HG03439 (cell line): ENCODE data around the gene OXA1L.
"Not testable (repeated sequence)": the region's sequence is repeated elsewhere in the genome, so short reads cannot be mapped to it uniquely, and the experiment has no call there.

Experiments
- ATAC-seq: cut with Tn5 transposase; IDR thresholded peaks from one replicate; pipeline ENCODE4 v1.9.1; 2021; ENCODE audit warnings: mild to moderate bottlenecking, moderate library complexity; ENCODE audit not compliant: unreplicated experiment

OXA1L gene

GRCh38 chr14:22768947-22769346, 2.5 kb downstream of the OXA1L start:
- ATAC-seq = no peak

DNA sequence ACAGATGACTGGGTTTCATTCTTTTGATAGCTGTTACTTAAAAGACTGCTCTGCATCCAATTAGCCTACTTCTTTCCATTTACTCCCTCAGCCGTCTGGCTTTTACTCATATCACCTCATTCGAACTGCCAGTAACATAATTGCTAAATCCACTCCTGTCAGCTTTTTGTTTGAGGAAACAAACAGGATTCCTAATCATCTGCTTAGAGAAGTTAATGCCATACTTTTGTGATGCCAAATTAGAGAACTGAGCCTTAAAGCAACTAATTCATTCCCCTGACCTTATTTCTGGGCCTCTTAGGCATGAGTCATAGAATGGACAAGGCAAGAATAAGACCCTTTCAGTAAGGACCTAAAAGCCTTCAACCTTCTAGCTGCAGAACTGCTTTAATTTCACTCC, 2.9 kb downstream of the OXA1L start:
- no peak for ATAC-seq

- ATAC-seq = no peak
These were observed 4.1 kb downstream of the OXA1L start for GRCh38 chr14:22770481-22771187.

DNA sequence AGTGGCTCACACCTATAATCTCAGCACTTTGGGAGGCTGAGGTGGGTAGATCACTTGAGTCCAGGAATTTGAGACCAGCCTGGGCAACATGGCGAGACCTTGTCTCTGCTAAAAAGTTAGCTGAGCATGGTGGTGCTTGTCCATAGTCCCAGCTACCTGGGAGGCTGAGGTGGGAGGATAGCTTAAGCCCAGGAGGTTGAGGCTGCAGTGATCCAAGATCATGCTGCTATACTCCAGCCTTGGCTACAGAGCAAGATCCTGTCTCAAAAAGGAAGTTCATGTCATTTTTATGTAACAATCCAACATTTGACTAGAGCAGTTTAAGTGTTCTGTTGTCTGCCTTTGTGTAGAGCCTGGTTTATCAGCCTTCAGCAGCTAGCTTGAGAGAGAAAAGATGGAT, 6.2 kb downstream of the OXA1L start:
- no peak for ATAC-seq

DNA sequence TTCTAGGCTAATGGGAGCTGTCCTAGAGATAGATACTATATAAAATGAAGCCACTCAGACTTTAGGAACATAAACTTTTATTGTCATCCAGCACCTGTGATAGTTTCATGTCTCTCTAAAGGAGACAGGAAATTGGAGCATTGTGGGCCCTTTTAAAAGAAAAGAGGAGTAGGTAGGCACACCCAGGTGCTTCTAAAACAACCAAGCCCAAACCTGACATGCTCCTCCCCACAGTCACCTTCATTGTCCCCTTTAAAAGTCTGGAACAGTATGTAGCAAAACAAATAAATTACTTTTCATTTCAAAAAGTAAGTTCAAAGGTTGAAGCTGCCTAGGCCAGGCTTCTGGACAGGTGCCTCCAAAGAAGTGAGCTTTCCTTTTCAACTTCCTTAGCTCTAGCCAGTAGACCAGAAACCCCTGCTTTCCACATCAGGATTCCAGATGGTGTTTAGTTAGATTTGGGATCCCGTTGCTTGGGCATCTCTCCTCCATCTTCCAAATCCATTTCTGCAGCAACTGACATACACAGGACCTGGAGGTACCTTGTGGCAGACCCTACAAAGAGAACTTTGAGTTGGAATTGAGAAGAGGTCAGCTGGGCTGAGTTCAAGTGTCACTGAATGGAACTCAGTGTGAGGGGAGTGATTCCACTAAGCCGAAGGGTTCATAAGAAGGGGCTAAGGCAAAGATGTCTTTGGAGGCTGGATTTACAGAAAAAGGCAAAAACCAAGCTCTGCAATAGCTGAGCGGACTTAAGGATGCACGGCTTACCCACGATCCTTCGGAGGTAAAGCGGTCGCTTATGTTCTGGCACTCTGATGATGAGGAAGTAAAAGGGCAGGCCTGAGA, 6.9 kb downstream of the OXA1L start:
- no peak for ATAC-seq

DNA sequence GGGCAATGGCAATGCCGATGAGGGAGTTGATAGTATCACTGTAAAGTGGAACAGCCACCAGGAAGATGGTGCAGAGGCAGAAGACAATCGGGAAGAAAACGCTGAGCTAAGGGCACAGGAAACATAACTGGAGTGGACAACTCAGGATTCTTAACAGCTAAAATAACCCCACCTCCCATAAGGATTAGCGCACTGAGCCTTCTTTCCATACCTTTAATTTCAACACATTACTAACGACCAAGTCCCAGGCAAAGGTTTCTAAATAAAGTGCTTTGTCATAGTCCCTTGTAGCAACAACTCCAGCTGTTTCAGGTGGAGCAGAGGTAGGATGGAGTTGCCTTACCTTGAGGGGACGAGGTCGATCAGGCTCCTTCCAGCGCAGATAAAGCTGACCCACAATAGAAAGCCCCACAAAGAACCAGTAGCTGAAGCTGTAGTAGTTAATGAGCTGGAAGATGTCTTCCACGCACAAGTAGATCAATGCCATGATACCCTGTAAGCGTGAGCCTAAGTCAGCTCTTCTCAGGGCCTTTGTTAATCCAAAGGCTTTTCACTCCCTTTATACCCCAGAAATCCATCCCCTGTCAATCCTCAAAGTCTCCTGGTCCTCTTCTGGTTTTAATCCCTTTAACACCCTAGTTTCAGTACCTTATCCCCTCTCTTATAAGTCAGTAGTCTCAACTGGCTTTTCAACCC, 7.7 kb downstream of the OXA1L start:
- ATAC-seq = no peak

DNA sequence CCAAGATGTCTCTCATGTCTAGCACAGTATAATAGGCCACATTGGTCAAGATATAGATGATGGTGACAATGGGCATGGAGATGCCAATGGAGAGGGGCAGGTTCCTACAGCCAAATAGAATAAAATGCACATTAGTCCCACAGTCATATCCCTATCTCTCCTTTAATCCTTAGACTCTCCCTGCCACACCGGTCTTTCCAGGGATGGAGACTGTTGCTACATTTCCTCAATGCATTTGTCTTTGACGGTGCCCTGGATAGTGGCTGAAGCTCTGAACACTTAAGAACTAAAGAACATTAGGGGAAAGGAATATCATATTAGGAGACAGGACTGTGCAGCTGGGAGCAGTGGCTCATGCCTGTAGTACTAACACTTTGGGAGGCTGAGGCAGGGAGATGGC, 9.7 kb downstream of the OXA1L start:
- no peak for ATAC-seq

DNA sequence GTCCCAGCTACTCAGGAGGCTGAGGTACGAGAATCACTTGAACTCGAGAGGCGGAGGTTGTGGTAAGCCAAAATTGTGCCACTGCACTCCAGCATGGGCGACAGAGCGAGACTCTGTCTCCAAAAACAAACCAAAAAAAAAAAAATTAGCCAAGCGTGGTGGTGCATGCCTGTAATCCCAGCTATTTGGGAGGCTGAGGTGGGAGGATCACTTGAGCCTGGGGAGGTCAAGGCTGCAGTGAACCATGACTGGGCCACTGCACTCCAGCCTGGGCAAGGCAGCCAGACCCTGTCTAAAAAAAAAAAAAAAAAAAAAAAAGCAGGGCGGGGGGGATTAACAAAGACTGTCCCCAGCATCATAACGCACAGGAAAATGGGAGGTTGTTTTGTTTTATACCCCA, 10.4 kb downstream of the OXA1L start:
- ATAC-seq = not testable (repeated sequence)

DNA sequence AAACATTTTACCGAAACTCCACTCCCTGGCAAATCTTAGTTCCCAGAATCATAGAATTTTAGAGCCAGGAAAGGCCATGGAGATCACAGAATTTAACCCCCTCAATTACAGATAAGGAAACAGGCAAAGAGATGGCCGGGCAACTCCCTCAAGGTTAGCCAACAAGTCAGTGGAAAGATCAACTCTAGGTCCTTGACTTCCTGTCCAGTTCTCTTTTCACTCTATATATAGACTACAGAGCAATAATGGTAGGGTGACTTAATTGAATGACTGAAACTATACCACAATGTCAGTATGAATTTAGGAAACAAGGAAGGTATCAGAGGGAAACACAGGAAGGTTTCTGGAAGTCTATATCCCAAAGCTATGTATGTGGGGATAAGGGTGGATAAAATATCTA, 11.6 kb downstream of the OXA1L start:
- no peak for ATAC-seq

- no peak for ATAC-seq
These were observed 13.7 kb downstream of the OXA1L start for GRCh38 chr14:22780105-22780679.

DNA sequence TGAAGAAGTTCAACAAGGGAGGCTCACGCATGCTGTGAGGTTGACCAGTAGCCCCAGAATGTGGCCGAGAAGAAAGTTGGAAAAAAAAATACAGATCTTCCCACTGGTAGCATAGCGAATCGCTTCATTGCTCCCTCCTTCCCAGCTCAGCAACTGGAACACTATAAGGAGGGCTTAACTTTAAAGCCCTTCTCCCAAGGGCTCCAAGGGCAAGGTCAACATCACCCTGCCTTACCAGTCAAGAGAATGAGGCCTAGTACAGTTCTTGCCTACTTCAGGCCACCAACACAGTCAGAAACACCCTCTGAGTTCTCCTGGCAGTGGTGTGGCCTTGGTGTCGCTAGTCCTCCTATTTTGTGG, 14.4 kb downstream of the OXA1L start:
- no peak for ATAC-seq

DNA sequence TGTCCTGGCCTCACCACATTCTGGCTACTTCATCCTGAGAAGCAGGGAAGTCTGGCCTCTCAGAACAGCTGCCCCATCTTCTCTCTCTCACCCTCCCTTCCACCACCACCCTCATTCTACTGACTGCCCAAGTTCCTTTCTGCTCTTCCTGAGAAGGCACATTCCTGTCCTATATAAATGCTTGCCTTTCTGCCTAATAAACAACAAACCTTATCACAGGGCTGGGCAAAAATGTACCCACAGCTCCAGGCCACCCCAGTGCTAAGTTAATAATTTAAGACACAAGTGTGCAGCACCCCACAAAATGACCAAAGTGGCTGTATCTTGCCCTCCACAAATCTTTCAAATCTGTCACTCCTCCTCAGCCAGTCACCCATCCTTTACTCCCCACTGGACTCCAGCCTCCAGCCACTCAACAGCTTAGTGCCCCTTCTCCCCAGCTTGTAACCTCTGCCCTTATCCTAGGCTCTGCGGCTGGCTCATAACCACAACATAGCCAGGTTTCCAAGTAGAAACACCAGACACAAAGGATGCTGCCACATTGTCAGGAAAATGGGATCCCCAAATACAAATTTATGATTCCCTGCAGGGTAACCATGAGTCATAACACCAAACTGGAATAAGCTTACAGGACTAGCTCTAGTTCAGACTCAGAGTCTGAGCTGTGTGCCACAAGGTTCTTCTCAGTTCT, 15.0 kb downstream of the OXA1L start:
- no peak for ATAC-seq

DNA sequence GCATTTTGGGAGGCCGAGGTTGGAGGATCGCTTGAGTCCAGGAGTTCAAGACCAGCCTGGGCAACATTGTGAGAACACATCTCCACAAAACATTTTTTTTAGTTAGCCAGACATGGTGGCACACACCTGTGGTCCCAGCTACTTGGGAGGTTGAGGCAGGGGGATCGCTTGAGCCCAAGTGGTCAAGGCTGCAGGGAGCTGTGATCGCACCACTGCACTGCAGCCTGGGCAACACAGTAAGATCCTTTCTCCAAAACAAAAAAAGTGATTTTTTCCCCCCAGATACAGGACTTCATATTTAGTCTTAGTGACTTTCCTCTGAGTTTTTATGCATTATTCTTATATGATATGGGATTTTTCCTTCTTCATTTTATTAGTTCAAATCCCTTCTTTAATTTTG, 20.2 kb downstream of the OXA1L start:
- ATAC-seq = no peak

- ATAC-seq = no peak
These were observed 24.8 kb downstream of the OXA1L start for GRCh38 chr14:22791301-22791700.

GRCh38 chr14:22792158-22792557, 25.7 kb downstream of the OXA1L start:
- ATAC-seq = no peak

GRCh38 chr14:22793550-22793949, 27.1 kb downstream of the OXA1L start:
- ATAC-seq = not testable (repeated sequence)

GRCh38 chr14:22793976-22794375, 27.5 kb downstream of the OXA1L start:
- no peak for ATAC-seq

- no peak for ATAC-seq
These were observed 28.1 kb downstream of the OXA1L start for GRCh38 chr14:22794551-22794951.

DNA sequence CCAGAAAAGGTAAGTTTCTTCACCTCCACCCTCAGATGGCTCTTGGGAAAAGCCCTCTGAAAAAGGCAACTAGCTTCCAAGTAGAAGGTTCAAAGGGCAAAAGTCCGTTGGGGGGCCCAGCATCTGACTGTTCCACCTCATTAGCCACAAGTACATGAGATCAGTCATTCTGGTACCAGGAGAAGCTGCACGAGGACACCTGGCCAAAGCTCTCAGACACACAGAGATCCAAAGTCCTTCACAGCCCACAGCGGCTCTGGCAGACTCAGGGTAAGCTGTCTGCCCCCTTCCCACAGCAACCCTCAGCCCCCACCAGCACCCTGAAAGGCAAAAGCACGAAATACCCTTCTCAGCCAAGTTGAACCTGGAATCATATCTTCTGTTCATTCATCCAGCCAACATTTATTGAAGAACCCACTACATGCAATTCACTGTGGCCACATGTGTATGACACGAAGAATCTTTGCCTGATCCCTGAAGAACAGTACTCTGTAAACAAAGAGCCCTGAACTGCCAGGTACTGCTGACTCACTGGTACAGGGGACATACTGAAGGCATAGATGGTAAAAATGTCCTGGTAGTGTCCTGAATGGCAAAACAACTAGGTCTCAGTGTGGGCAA, 29.7 kb downstream of the OXA1L start:
- ATAC-seq = peak; percentile 46
